Stomach smooth muscle (tissue), 2 donors: Measurements from ENCODE around the gene ADARB1.

Experiments
- H3K27ac ChIP-seq: one replicate; pipeline ENCODE4 v1.7.0; 2013; ENCODE audit warnings: mild to moderate bottlenecking, low read length, inconsistent platforms
- H3K27me3 ChIP-seq, 2 donors: one replicate each; pipeline ENCODE4 v1.7.0; 2013; ENCODE audit warnings: low read length in 2 of 2; ENCODE audit not compliant: insufficient read depth in 2 of 2, control insufficient read depth in 1 of 2
- H3K36me3 ChIP-seq, 2 donors: one replicate each; pipeline ENCODE4 v1.7.0; 2013; ENCODE audit warnings: low read length in 2 of 2; ENCODE audit not compliant: control insufficient read depth in 2 of 2, insufficient read depth in 2 of 2
- H3K4me1 ChIP-seq: one replicate; pipeline ENCODE4 v1.7.0; 2013; ENCODE audit warnings: low read length; ENCODE audit not compliant: control insufficient read depth, insufficient read depth
- H3K4me3 ChIP-seq, 2 donors: one replicate each; pipeline ENCODE4 v1.7.0; 2013; ENCODE audit warnings: low read length in 2 of 2
- H3K9ac ChIP-seq, 2 donors: one replicate each; pipeline ENCODE4 v1.7.0; 2013; ENCODE audit warnings: low read length in 2 of 2, mild to moderate bottlenecking in 1 of 2
- H3K9me3 ChIP-seq, 2 donors: one replicate each; pipeline ENCODE4 v1.7.0; 2013; ENCODE audit warnings: low read length in 2 of 2; ENCODE audit not compliant: control insufficient read depth in 2 of 2
- donor health status: healthy.
- donor health status: Pancreatic carcinoma.

Gene ADARB1

GRCh38 chr21:45056296-45056904 is 18.0 kb upstream of the ADARB1 start:
- H3K9me3 ChIP-seq, result no peaks in the 10 kb centered on the region
- no peak overlapping the region for H3K27ac ChIP-seq
- peaks cover 6% of the 10 kb centered on the region for H3K4me1 ChIP-seq
- H3K27me3 ChIP-seq, result peaks cover 2 to 5% of the 10 kb centered on the region in 2 donors
- no peak overlapping the region for H3K4me3 ChIP-seq
- no peak overlapping the region for H3K9ac ChIP-seq
- H3K36me3 ChIP-seq, result no peaks in the 10 kb centered on the region

GRCh38 chr21:45056917-45057560 is 17.3 kb upstream of the ADARB1 start:
- Histone ChIP-seq H3K4me1 (peaks cover 6% of the 10 kb centered on the region), H3K36me3 (no peaks in the 10 kb centered on the region), H3K9me3 (no peaks in the 10 kb centered on the region), H3K4me3 (no peak overlapping the region), H3K27ac (no peak overlapping the region), H3K27me3 (peaks cover 2 to 5% of the 10 kb centered on the region in 2 donors), H3K9ac (no peak overlapping the region)

DNA sequence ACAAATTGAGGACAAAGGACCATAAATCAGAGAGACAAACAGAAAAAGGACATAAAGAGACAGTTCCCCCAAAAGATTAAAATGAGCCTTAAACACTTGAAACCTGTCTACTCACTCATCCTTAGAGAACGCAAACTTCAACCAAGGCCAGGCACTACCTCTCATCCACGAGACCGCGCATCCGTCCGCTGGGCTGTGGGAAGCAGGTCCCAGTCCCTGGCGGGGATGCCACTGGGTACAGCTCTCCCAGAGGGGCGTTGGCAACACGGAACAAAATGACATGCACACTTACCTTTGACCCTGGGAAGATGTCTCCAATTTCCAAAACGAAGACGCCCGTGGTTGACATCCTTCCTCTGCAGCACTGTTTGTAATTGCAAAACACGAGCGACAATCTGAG is 16.5 kb upstream of the ADARB1 start:
- Histone ChIP-seq H3K27ac (no peak overlapping the region), H3K9ac (no peak overlapping the region), H3K4me3 (no peak overlapping the region), H3K4me1 (peaks cover 6% of the 10 kb centered on the region), H3K9me3 (no peaks in the 10 kb centered on the region), H3K36me3 (no peaks in the 10 kb centered on the region), H3K27me3 (peaks cover 1 to 5% of the 10 kb centered on the region in 2 donors)

GRCh38 chr21:45059121-45059520 is 15.3 kb upstream of the ADARB1 start:
- Histone ChIP-seq H3K4me3 (no peak overlapping the region), H3K27me3 (peaks cover 0 to 5% of the 10 kb centered on the region in 2 donors), H3K36me3 (no peaks in the 10 kb centered on the region), H3K27ac (no peak overlapping the region), H3K4me1 (peaks cover 6% of the 10 kb centered on the region), H3K9me3 (no peaks in the 10 kb centered on the region), H3K9ac (no peak overlapping the region)

DNA sequence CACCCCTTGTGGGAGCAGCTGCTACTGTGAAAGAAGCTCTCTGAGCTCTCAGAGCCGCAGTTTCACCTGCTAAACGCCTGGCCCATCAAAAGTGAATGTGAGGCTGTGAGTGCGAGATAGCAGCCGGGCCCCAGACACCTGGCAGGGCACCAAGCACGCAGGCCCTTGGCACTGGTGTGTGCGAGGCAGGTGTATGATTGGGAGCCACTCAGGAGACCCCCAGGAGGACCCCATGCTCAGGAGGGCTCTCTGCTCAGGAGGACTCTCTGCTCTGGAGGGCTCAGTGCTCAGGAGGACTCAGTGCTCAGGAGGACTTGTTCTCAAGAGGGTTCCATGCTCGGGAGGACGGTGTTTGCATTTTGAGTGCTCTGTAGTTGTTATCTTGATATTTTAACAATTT is 14.3 kb upstream of the ADARB1 start:
- Histone ChIP-seq H3K27me3 (peaks cover 0 to under 1% of the 10 kb centered on the region in 2 donors), H3K9me3 (no peaks in the 10 kb centered on the region), H3K36me3 (no peaks in the 10 kb centered on the region), H3K4me1 (peaks cover 6% of the 10 kb centered on the region), H3K9ac (no peak overlapping the region), H3K4me3 (no peak overlapping the region), H3K27ac (no peak overlapping the region)

DNA sequence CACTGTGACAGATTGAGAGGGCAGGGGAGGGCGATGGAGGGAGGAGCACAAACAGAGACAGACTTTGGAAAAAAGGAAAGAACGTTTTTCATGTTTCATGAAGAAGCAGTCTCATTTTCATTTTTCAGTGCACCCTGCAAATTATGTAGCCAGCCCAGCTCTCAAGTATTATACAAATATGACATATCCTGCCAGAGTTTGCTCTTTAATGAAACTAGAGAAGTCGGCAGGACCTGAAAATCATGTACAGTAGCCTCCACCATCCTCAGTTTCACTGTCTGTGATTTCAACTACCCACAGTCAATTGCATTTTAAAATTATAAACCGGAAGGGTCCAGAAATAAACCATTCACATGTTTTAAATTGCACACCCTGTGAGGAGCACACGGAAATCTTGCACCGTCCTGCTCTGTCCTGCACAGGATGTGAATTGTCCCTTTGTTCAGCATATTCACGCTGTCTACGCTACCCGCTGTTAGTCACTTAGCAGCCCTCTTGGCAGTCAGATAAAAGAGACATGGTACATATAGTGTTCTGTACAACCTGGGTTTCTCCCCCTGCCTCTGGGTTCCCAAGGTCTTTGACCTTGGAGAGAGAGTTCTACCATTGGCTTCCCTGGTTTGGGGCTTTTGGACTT is 13.6 kb upstream of the ADARB1 start:
- Histone ChIP-seq H3K9me3 (no peaks in the 10 kb centered on the region), H3K4me1 (peaks cover 6% of the 10 kb centered on the region), H3K27ac (no peak overlapping the region), H3K36me3 (no peaks in the 10 kb centered on the region), H3K27me3 (no peaks in the 10 kb centered on the region), H3K4me3 (no peak overlapping the region), H3K9ac (no peak overlapping the region)

DNA sequence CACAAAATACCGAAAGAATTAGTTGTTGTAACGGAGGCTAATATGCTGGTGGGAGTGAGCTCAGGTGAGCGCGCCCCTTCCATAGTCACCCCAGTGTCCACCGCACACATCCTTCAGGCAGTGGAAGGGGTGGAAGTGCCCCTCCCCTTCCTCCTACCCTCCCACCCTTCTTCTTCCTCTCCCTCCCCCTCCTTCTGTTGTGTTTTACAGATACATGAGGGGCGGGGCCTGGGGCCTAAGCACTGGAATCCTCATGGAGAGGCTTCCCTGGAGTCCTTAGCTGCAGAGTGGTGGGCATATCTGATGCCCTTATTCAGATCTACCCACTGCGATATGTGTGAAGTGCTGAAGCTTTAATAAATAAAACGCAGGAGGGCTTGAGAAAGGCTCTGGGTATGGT is 10.3 kb upstream of the ADARB1 start:
- H3K4me3 ChIP-seq, result no peak overlapping the region
- no peaks in the 10 kb centered on the region for H3K36me3 ChIP-seq
- no peak overlapping the region for H3K9ac ChIP-seq
- peaks cover 2% of the 10 kb centered on the region for H3K4me1 ChIP-seq
- no peaks in the 10 kb centered on the region for H3K9me3 ChIP-seq
- no peaks in the 10 kb centered on the region for H3K27me3 ChIP-seq
- no peak overlapping the region for H3K27ac ChIP-seq

DNA sequence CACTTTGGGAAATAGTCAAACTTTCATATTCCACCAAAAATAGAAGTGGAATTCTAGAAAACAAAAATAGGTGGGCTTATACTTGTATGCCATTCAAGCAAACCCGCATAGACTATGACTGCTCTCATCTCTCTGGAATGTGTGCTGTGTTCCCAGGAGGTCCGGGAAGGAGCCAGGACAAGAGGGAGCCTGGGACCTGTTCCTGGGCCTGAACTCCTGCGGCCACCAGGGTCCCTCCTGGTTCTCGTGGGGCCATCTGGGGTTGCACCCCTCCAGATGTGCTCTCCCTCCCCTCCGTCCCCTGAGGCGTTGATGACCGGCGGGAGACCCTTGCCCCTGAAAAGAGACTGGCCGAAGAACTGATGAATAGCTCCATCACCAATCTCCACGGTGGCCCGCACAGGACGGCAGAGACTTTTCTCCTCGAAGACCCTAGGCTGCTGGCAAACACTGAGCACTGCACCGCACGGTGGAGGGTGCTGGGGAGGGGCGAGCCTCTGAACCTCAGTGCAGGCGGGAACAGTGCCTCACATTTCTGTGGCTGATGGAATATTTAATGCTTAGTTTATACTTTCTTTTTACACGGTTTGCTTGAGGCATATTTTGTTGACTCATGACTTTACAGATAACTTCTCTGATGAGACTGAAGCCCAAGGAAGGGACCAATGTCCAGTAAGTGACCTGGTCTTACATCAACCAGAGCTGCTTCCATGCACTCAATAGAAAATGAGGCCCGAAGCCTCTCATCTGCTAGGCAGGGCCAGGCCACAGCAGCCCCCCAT is 9.6 kb upstream of the ADARB1 start:
- H3K4me3 ChIP-seq, result no peak overlapping the region

GRCh38 chr21:45067462-45068285 is 6.7 kb upstream of the ADARB1 start:
- Histone ChIP-seq H3K4me3 (no peak overlapping the region), H3K9me3 (no peaks in the 10 kb centered on the region), H3K4me1 (no peaks in the 10 kb centered on the region), H3K36me3 (no peaks in the 10 kb centered on the region), H3K27me3 (no peaks in the 10 kb centered on the region), H3K9ac (no peak overlapping the region), H3K27ac (no peak overlapping the region)

More for the DNA sequence above, 9.6 kb upstream of the ADARB1 start:
- Histone ChIP-seq H3K27me3 (no peaks in the 10 kb centered on the region), H3K36me3 (no peaks in the 10 kb centered on the region), H3K4me1 (peaks cover 2% of the 10 kb centered on the region), H3K27ac (no peak overlapping the region), H3K9me3 (no peaks in the 10 kb centered on the region), H3K9ac (no peak overlapping the region)

GRCh38 chr21:45069085-45069484 is 5.3 kb upstream of the ADARB1 start:
- Histone ChIP-seq H3K36me3 (no peaks in the 10 kb centered on the region), H3K27ac (no peak overlapping the region), H3K9me3 (no peaks in the 10 kb centered on the region), H3K4me1 (no peaks in the 10 kb centered on the region), H3K27me3 (no peaks in the 10 kb centered on the region), H3K9ac (no peak overlapping the region), H3K4me3 (no peak overlapping the region)
